MCF 10A (cell line): ENCODE results near the gene SCN2B. TPM values are rescaled to one million over a fixed set of nuclear protein-coding genes. Genes with fewer than 3 reads are reported as not detected.

Experiments used
- BruUV-seq: library from RNA; stranded (reverse); fragments of 400-500 nt; replicated peaks from 2 replicates; lab custom pipeline; 2021; lab: Mats Ljungman, UMichigan
- CTCF ChIA-PET: fragments of 300-600 bp; sonication (Branson Sonifier 250); formaldehyde crosslinking; extraction: SDS; loops from one replicate; lab custom pipeline; 2021; ENCODE audit warnings: antibody characterized with exemption, inconsistent platforms; lab: Yijun Ruan, JAX
- POLR2A ChIA-PET: fragments of 300-600, 350-650 bp; sonication (Branson Sonifier 250); formaldehyde crosslinking; extraction: SDS; loops from one replicate; lab custom pipeline; 2020; ENCODE audit warnings: antibody characterized with exemption, inconsistent platforms; lab: Yijun Ruan, JAX
- DNase-seq: peaks from one replicate; pipeline ENCODE4 v3.0.0-alpha.2; 2018; ENCODE audit not compliant: unreplicated experiment
- H3K27ac Mint-ChIP-seq: one replicate; pipeline ENCODE4 v1.8.0; 2022; ENCODE audit warnings: mild to moderate bottlenecking, low read depth, mixed read lengths; ENCODE audit not compliant: unreplicated experiment
- H3K27me3 Mint-ChIP-seq: one replicate; pipeline ENCODE4 v1.8.0; 2022; ENCODE audit warnings: mixed read lengths; ENCODE audit not compliant: insufficient read depth, unreplicated experiment
- H3K36me3 Mint-ChIP-seq: one replicate; pipeline ENCODE4 v1.8.0; 2022; ENCODE audit warnings: mild to moderate bottlenecking, moderate library complexity, mixed read lengths; ENCODE audit not compliant: insufficient read depth, unreplicated experiment
- H3K4me1 Mint-ChIP-seq: one replicate; pipeline ENCODE4 v1.8.0; 2022; ENCODE audit warnings: mixed read lengths; ENCODE audit not compliant: insufficient read depth, unreplicated experiment
- H3K4me3 Mint-ChIP-seq: one replicate; pipeline ENCODE4 v1.8.0; 2022; ENCODE audit warnings: mild to moderate bottlenecking, moderate library complexity, mixed read lengths; ENCODE audit not compliant: unreplicated experiment
- H3K9me3 Mint-ChIP-seq: one replicate; pipeline ENCODE4 v1.8.0; 2022; ENCODE audit warnings: mixed read lengths; ENCODE audit not compliant: unreplicated experiment
- CTCF ChIP-seq: fragments of 200-600 bp; IDR thresholded peaks from one replicate; pipeline ENCODE4 v1.8.0; 2022; ENCODE audit warnings: antibody characterized with exemption, mild to moderate bottlenecking; ENCODE audit not compliant: unreplicated experiment
- intact Hi-C: fragments of 100-400 bp; cut with micrococcal nuclease; formaldehyde crosslinking; loops from 2 replicates; pipeline ENCODE4 v1.14.1; 2022
- total RNA-seq: library from RNA; stranded (reverse); gene quantifications from 2 replicates; pipeline ENCODE4 v1.2.3, GENCODE V29; 2022

The SCN2B gene
- total RNA-seq, 1 experiment from 2014 or later, result not detected

- Mint-ChIP-seq H3K9me3 (no peaks in the 10 kb centered on the region), H3K4me1 (no peaks in the 10 kb centered on the region), H3K27ac (no peak overlapping the region), H3K4me3 (no peak overlapping the region), H3K27me3 (peaks cover 56% of the 10 kb centered on the region), H3K36me3 (no peaks in the 10 kb centered on the region)
- CTCF ChIA-PET, result interaction anchor here (1.0 to 2.6 kb wide), 2 partner anchors 14 to 83 kb away, joined by 4 to 18 read pairs; no protein-coding TSS in a partner anchor
- DNase-seq, result no peak
- TF ChIP-seq CTCF, result no peak
- intact Hi-C loops, result no loop called here
- POLR2A ChIA-PET, result no interaction called here
- BruUV-seq, result no TSS peak
Measured at GRCh38 chr11:118212781-118213191, 36.3 kb upstream of the SCN2B start.

GRCh38 chr11:118212131-118212725, 35.8 kb upstream of the SCN2B start:
- ChIA-PET CTCF (interaction anchor here (0.6 to 1.5 kb wide), 7 partner anchors 14 to 891 kb away, joined by 3 to 15 read pairs (median 3); no protein-coding TSS in a partner anchor), POLR2A (interaction anchor here (1.9 to 2.2 kb wide), 2 partner anchors 39 to 52 kb away, joined by 11 to 12 read pairs; partner anchors contain the start of genes MPZL2 and MPZL3)
- Mint-ChIP-seq H3K4me1 (no peaks in the 10 kb centered on the region), H3K27me3 (peaks cover 60% of the 10 kb centered on the region), H3K9me3 (no peaks in the 10 kb centered on the region), H3K4me3 (no peak overlapping the region), H3K27ac (no peak overlapping the region), H3K36me3 (no peaks in the 10 kb centered on the region)
- DNase-seq, result no peak
- TF ChIP-seq CTCF, result no peak
- intact Hi-C loops, result no loop called here
- no TSS peak for BruUV-seq

GRCh38 chr11:118211006-118211405, 34.6 kb upstream of the SCN2B start:
- H3K9me3 Mint-ChIP-seq, result no peaks in the 10 kb centered on the region
- intact Hi-C loops, result no loop called here

More at GRCh38 chr11:118211006-118211405, 34.6 kb upstream of the SCN2B start:
- TF ChIP-seq CTCF, result no peak
- Mint-ChIP-seq H3K4me1 (no peaks in the 10 kb centered on the region), H3K36me3 (no peaks in the 10 kb centered on the region), H3K27me3 (peaks cover 60% of the 10 kb centered on the region), H3K4me3 (no peak overlapping the region), H3K27ac (no peak overlapping the region)
- ChIA-PET CTCF (interaction anchor here (0.7 to 1.5 kb wide), 7 partner anchors 10 to 89 kb away, joined by 3 to 15 read pairs (median 3); no protein-coding TSS in a partner anchor), POLR2A (interaction anchor here (0.9 to 2.2 kb wide), 3 partner anchors 11 to 53 kb away, joined by 4 to 12 read pairs (median 11); partner anchors contain the start of genes MPZL2 and MPZL3)
- DNase-seq, result peak; percentile 38
- no TSS peak for BruUV-seq
